ENCODE results near the gene SEC14L5.
A peak's percentile ranks its signal among the peaks of the same experiment; 100 is the strongest.

The SEC14L5 gene

DNA sequence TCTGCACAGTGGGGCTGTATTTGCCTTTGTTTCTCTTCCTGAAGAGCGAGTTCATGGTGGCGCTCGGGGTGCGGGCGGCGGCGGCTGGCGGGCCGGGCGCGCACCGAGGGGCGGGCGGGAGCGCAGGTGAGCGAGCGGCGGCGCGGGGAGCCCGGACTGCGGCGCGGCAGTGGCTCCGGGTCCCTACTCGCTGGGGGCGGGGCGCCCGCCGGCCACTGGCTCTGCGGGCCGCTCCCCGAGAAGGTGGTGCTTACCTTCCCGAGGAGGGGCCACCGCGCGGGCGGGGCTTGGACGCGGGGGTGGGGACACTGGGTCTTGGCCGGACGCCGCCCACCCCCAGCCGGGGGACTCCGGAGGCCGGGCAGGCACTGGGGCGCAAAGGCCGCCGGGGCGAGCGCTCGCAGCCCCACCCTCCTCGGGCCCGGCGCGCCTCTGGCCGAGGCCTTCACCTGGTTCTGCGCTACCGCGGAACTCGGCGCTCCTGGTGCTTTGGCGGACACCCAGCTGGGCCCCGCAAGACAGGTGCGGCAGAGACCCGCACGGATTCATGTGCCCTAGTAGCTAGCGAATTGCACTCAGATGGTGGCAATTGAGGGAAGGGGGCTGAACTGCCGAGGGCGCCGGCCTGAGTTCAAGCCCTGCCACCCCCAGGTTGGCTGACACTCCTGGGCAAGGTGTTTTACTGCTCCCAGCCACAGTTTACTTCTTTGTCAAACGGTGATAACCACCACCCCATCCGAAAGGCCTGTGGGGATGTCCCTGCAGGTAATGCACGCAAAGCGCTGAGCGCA is 20.9 kb upstream of the SEC14L5 start, which contains the start of gene PPL:
TSS of gene PPL (minus strand) at position 158 of the 791 bp plus-strand sequence. CDS start at position 55, 103 bp downstream.
- peak within 1 kb of the TSS; percentile 63 for H3K9ac ChIP-seq (ENCODE audit: low read depth, low read length, poor library complexity)
- no peak within 1 kb of the TSS for H3K27ac ChIP-seq (replicated peaks; ENCODE audit: low read length)
- peaks cover 4 to 8% of the 10 kb centered on the region in 2 donors for H3K4me1 ChIP-seq (ENCODE audit: control insufficient read depth in 2 of 2, insufficient read depth in 1 of 2, low read depth in 1 of 2, low read length in 2 of 2)
- peak within 1 kb of the TSS; percentile 50 for H2AK5ac ChIP-seq (ENCODE audit: low read depth, low read length)
- peak within 1 kb of the TSS; percentile 84 for H2AFZ ChIP-seq (ENCODE audit: low read length)
- H3K79me1 ChIP-seq (ENCODE audit: low read depth, low read length) = no peaks in the 10 kb centered on the region
- H3K36me3 ChIP-seq (replicated peaks in 1 of 2; ENCODE audit: control insufficient read depth in 2 of 2, insufficient read depth in 2 of 2, low read length in 2 of 2) = no peaks in the 10 kb centered on the region
- H3K4me3 ChIP-seq (ENCODE audit: low read length in 2 of 2) = peak within 1 kb of the TSS; percentile 12 to 78
- H2BK120ac ChIP-seq (ENCODE audit: low read depth, low read length) = no peak within 1 kb of the TSS
- H2BK5ac ChIP-seq (ENCODE audit: low read length) = peak within 1 kb of the TSS; percentile 71
- H3K14ac ChIP-seq (ENCODE audit: low read length) = peak within 1 kb of the TSS; percentile 58
- no peak within 1 kb of the TSS for H3K4ac ChIP-seq (ENCODE audit: low read length)
- peak within 1 kb of the TSS; percentile 80 for H3K18ac ChIP-seq (ENCODE audit: low read length)
- H3K23ac ChIP-seq (ENCODE audit: low read depth, low read length, poor library complexity) = peak within 1 kb of the TSS; percentile 90
- no peak within 1 kb of the TSS for H4K8ac ChIP-seq (ENCODE audit: low read depth, low read length)
- DNase-seq (ENCODE audit: low spot score) = peak; percentile 65
- no peak within 1 kb of the TSS for H4K91ac ChIP-seq (ENCODE audit: low read depth, low read length, poor library complexity)
- no peaks in the 10 kb centered on the region for H3K9me3 ChIP-seq (replicated peaks in 1 of 2; ENCODE audit: control insufficient read depth in 2 of 2, insufficient read depth in 1 of 2, low read depth in 1 of 2, low read length in 2 of 2)
- peak within 1 kb of the TSS; percentile 99 for H3K4me2 ChIP-seq (ENCODE audit: insufficient read depth, low read length, poor library complexity, severe bottlenecking)
- no peak within 1 kb of the TSS for H2BK15ac ChIP-seq (ENCODE audit: low read length)
- H3K27me3 ChIP-seq (ENCODE audit: control insufficient read depth in 3 of 3, insufficient read depth in 3 of 3, low read depth in 1 of 3, low read length in 3 of 3) = peaks cover 8 to 66% (median 25%) of the 10 kb centered on the region in 3 experiments
- H2BK12ac ChIP-seq (ENCODE audit: low read length) = no peak within 1 kb of the TSS
- WGBS, 2 donors (ENCODE audit: extremely low coverage in 2 of 2, insufficient read length in 2 of 2, insufficient replicate concordance in 1 of 2) = no CpG with 5 or more reads among the region's 76 CpGs

DNA sequence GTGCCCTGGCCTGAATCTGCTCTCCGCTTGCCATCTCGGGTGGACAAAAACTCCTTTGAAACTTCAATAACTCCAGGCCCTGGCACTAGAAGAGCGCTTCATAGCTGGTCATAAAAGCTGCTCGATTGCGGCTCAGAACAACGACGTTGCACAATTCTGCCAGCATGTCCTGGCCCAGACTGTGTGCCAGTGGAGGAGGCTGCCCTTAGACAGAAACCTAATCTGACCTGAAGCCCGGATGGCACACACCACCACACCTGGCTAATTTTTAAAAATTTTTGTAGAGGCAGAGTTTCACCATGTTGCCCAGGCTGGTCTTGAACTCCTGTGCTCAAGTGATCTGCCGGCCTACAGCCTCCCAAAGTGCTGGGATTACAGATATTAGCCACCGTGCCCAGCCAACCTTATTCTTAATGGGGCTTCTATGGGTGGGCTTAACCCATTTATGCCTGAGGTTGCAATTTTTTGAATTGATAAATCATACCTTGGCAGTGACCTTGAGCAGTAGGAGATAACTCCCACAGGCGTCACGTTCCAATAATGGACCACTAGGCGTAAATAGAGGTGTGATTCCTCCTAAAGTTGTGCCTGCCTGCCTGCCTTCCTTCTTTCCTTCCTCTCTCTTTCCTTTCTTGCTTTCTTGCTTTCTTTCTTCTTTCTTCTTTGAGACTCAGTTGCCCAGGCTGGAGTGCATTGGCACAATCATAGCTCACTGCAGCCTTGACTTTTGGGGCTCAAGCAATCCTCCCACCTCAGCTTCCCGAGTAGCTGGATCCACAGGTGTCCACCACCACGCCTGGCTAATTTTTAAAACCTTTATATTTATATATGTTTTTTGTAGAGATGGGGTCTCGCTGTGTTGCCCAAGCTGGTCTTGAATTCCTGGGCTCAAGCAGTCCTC is 20.1 kb upstream of the SEC14L5 start:
- Histone ChIP-seq H3K18ac (ENCODE audit: low read length) (no peak overlapping the region), H3K4me1 (ENCODE audit: control insufficient read depth in 2 of 2, insufficient read depth in 1 of 2, low read depth in 1 of 2, low read length in 2 of 2) (peaks cover 8 to 12% of the 10 kb centered on the region in 2 donors), H4K91ac (ENCODE audit: low read depth, low read length, poor library complexity) (no peak overlapping the region), H3K36me3 (replicated peaks in 1 of 2; ENCODE audit: control insufficient read depth in 2 of 2, insufficient read depth in 2 of 2, low read length in 2 of 2) (no peaks in the 10 kb centered on the region), H3K27ac (replicated peaks; ENCODE audit: low read length) (no peak overlapping the region), H2AFZ (ENCODE audit: low read length) (no peak overlapping the region), H3K79me1 (ENCODE audit: low read depth, low read length) (no peaks in the 10 kb centered on the region), H3K4me3 (ENCODE audit: low read length in 2 of 2) (no peak overlapping the region), H4K8ac (ENCODE audit: low read depth, low read length) (no peak overlapping the region), H2BK5ac (ENCODE audit: low read length) (no peak overlapping the region), H3K23ac (ENCODE audit: low read depth, low read length, poor library complexity) (no peak overlapping the region), H2BK120ac (ENCODE audit: low read depth, low read length) (no peak overlapping the region), H3K14ac (ENCODE audit: low read length) (no peak overlapping the region), H3K9me3 (replicated peaks in 1 of 2; ENCODE audit: control insufficient read depth in 2 of 2, insufficient read depth in 1 of 2, low read depth in 1 of 2, low read length in 2 of 2) (no peaks in the 10 kb centered on the region), H3K4ac (ENCODE audit: low read length) (no peak overlapping the region), H3K27me3 (ENCODE audit: control insufficient read depth in 3 of 3, insufficient read depth in 3 of 3, low read depth in 1 of 3, low read length in 3 of 3) (peaks cover 8 to 61% (median 25%) of the 10 kb centered on the region in 3 experiments), H3K4me2 (ENCODE audit: insufficient read depth, low read length, poor library complexity, severe bottlenecking) (peak overlapping the region; percentile 99), H3K9ac (ENCODE audit: low read depth, low read length, poor library complexity) (no peak overlapping the region), H2BK12ac (ENCODE audit: low read length) (no peak overlapping the region), H2BK15ac (ENCODE audit: low read length) (no peak overlapping the region), H2AK5ac (ENCODE audit: low read depth, low read length) (no peak overlapping the region)
- no peak for DNase-seq (ENCODE audit: low spot score)
- WGBS, 2 donors (ENCODE audit: extremely low coverage in 2 of 2, insufficient read length in 2 of 2, insufficient replicate concordance in 1 of 2) = no CpG with 5 or more reads among the region's 16 CpGs

DNA sequence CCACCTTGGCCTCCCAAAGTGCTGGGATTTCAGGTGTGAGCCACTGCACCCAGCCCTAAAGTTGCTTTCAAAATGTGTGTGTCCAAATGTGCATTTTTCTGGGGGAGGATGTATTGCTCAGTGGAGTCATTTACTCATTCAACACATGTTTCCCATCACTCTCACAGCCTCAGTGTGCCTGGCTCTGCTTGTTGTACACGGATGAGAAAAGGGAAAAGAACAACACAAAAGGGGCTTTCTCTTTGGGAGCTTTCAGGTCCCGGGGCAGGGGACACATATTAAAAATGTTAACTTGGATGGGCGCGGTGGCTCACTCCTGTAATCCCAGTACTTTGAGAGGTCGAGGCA is 19.5 kb upstream of the SEC14L5 start:
- Histone ChIP-seq H2BK120ac (ENCODE audit: low read depth, low read length) (no peak overlapping the region), H4K8ac (ENCODE audit: low read depth, low read length) (no peak overlapping the region), H3K18ac (ENCODE audit: low read length) (no peak overlapping the region), H2BK12ac (ENCODE audit: low read length) (no peak overlapping the region), H2AFZ (ENCODE audit: low read length) (no peak overlapping the region), H3K23ac (ENCODE audit: low read depth, low read length, poor library complexity) (no peak overlapping the region), H3K9ac (ENCODE audit: low read depth, low read length, poor library complexity) (no peak overlapping the region), H2BK5ac (ENCODE audit: low read length) (no peak overlapping the region), H3K4me1 (ENCODE audit: control insufficient read depth in 2 of 2, insufficient read depth in 1 of 2, low read depth in 1 of 2, low read length in 2 of 2) (peaks cover 14 to 19% of the 10 kb centered on the region in 2 donors), H3K4me2 (ENCODE audit: insufficient read depth, low read length, poor library complexity, severe bottlenecking) (no peak overlapping the region), H4K91ac (ENCODE audit: low read depth, low read length, poor library complexity) (no peak overlapping the region), H3K14ac (ENCODE audit: low read length) (no peak overlapping the region), H3K4ac (ENCODE audit: low read length) (no peak overlapping the region), H2AK5ac (ENCODE audit: low read depth, low read length) (no peak overlapping the region), H3K79me1 (ENCODE audit: low read depth, low read length) (no peaks in the 10 kb centered on the region), H2BK15ac (ENCODE audit: low read length) (no peak overlapping the region), H3K27me3 (ENCODE audit: control insufficient read depth in 3 of 3, insufficient read depth in 3 of 3, low read depth in 1 of 3, low read length in 3 of 3) (peaks cover 8 to 55% (median 25%) of the 10 kb centered on the region in 3 experiments), H3K4me3 (ENCODE audit: low read length in 2 of 2) (no peak overlapping the region), H3K27ac (replicated peaks; ENCODE audit: low read length) (no peak overlapping the region), H3K9me3 (replicated peaks in 1 of 2; ENCODE audit: control insufficient read depth in 2 of 2, insufficient read depth in 1 of 2, low read depth in 1 of 2, low read length in 2 of 2) (no peaks in the 10 kb centered on the region), H3K36me3 (replicated peaks in 1 of 2; ENCODE audit: control insufficient read depth in 2 of 2, insufficient read depth in 2 of 2, low read length in 2 of 2) (no peaks in the 10 kb centered on the region)
- no CpG with 5 or more reads among the region's 5 CpGs for WGBS, 2 donors (ENCODE audit: extremely low coverage in 2 of 2, insufficient read length in 2 of 2, insufficient replicate concordance in 1 of 2)
- no peak for DNase-seq (ENCODE audit: low spot score)

DNA sequence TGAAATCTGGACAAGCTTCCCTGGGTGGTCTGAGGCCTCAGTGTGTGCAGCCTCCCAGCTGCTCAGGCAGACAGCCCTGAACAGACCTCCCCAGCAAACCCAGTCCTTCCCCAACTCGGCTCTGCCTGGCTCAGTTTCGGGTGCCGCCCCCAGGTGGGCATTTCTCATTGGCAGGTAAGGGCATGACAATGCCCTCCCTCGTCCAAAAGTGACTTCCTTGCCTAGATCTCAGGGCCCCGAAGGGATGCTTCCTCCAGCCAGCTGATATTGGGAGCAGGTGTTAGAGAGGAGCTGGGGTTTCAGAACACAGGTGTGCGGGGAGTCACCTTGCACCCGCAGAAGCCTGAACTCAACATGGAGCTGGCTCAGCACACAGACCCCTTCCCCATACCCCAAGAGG is 17.4 kb upstream of the SEC14L5 start:
- no peak overlapping the region for H2BK5ac ChIP-seq (ENCODE audit: low read length)
- H3K4me2 ChIP-seq (ENCODE audit: insufficient read depth, low read length, poor library complexity, severe bottlenecking) = no peak overlapping the region
- no peak overlapping the region for H3K9ac ChIP-seq (ENCODE audit: low read depth, low read length, poor library complexity)
- no peak overlapping the region for H3K4ac ChIP-seq (ENCODE audit: low read length)
- peak overlapping the region; percentile 68 for H2AK5ac ChIP-seq (ENCODE audit: low read depth, low read length)
- WGBS, 2 donors (ENCODE audit: extremely low coverage in 2 of 2, insufficient read length in 2 of 2, insufficient replicate concordance in 1 of 2) = no CpG with 5 or more reads among the region's 7 CpGs
- no peaks in the 10 kb centered on the region for H3K9me3 ChIP-seq (replicated peaks in 1 of 2; ENCODE audit: control insufficient read depth in 2 of 2, insufficient read depth in 1 of 2, low read depth in 1 of 2, low read length in 2 of 2)
- H2BK120ac ChIP-seq (ENCODE audit: low read depth, low read length) = no peak overlapping the region
- peak overlapping the region; percentile 45 for H2BK15ac ChIP-seq (ENCODE audit: low read length)
- peak overlapping the region; percentile 46 for H4K91ac ChIP-seq (ENCODE audit: low read depth, low read length, poor library complexity)
- no peaks in the 10 kb centered on the region for H3K36me3 ChIP-seq (replicated peaks in 1 of 2; ENCODE audit: control insufficient read depth in 2 of 2, insufficient read depth in 2 of 2, low read length in 2 of 2)
- no peak overlapping the region for H3K23ac ChIP-seq (ENCODE audit: low read depth, low read length, poor library complexity)
- no peak overlapping the region for H3K27ac ChIP-seq (replicated peaks; ENCODE audit: low read length)
- no peaks in the 10 kb centered on the region for H3K79me1 ChIP-seq (ENCODE audit: low read depth, low read length)
- no peak overlapping the region for H3K4me3 ChIP-seq (ENCODE audit: low read length in 2 of 2)
- no peak for DNase-seq (ENCODE audit: low spot score)
- no peak overlapping the region for H2AFZ ChIP-seq (ENCODE audit: low read length)
- peaks cover 21 to 28% of the 10 kb centered on the region in 2 donors for H3K4me1 ChIP-seq (ENCODE audit: control insufficient read depth in 2 of 2, insufficient read depth in 1 of 2, low read depth in 1 of 2, low read length in 2 of 2)
- H2BK12ac ChIP-seq (ENCODE audit: low read length) = no peak overlapping the region
- no peak overlapping the region for H4K8ac ChIP-seq (ENCODE audit: low read depth, low read length)
- no peak overlapping the region for H3K14ac ChIP-seq (ENCODE audit: low read length)
- peaks cover 8 to 34% (median 23%) of the 10 kb centered on the region in 3 experiments for H3K27me3 ChIP-seq (ENCODE audit: control insufficient read depth in 3 of 3, insufficient read depth in 3 of 3, low read depth in 1 of 3, low read length in 3 of 3)
- H3K18ac ChIP-seq (ENCODE audit: low read length) = no peak overlapping the region
